ENCODE measurements around the gene CD37.
"Not testable (repeated sequence)": the region's sequence is repeated elsewhere in the genome, so short reads cannot be mapped to it uniquely, and the experiment has no call there.

CD37 gene

DNA sequence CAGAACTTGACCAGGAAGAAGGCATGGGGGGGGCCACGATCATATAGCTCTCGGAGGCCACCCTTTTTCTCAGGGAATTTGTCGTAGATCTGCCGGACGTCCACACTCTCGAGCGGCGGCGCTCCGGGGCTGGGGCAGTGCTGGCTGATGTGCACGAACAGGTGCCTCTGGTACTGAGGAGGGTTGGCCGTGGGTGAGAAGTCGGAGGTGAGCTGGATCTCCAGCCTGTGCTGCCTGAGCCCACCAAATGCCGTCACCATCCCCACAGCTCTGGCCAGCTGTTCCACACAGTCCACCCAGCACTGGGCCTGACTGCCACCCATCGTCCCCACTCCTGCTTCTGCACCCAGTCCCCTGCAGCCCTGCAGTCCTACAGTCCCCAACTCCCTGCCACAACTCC lies 12.0 kb downstream of the CD37 start:
- no peak for DNase-seq (ENCODE audit: low read depth in 2 of 2)

DNA sequence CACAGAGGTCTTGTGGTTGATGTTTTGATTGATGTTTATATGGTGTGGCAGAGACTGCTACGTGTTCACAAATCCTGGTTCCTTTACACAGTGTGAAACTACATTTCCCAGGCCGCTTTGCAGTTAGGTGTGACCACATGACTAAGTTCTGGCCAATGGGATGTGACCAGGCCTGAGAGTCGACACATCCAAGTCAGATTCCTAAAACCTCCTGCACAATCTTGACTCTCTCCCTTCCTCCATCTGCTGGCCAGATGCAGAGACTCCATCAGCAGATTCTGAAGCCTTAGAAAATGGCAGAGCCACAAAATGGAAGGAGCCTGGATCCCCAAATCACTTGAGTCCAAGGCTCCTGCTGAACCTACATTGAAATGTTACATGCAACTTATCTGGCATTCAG lies 12.6 kb downstream of the CD37 start:
- DNase-seq (ENCODE audit: low read depth in 2 of 2) = no peak

DNA sequence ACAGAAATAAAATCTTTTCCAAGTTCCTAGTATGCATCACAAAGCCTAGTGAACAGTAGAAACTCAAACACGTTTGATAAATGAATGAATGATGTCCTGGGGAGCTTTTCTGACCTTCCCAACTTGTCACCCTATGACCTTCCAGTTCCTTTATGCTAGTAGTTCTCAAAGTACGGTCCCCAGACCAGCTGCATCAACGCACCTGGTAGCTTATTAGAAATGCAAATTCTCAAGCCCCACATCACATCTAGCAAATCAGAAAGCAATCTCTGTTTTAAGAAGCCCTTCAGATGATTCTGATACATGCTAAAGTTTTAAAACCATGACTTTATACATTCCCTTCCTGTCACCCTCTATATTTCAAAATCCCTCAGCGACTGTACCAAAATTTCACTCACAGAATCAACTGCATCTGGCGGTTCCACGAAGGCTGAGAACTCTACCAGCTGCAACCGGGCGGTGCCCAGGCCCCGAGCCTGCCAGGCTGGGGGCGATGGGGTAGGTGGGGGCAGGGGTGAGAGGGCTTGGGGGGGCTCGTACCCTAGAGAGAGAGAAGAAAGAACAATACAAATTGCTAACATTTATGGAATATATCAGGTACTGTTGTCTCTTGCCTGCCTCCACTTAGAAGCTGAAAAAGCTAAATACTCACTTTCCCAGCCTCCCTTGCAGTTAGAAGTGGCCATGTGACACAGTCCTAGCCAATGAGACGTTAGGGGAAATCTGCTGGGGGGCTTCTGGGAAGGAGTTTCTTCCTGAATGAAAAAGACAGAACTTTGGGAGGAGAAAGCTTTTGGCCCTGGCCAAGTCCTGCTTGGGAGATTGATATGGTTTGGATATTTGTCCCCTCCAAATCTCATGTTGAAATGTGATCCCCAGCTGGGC lies 13.3 kb downstream of the CD37 start:
- DNase-seq (ENCODE audit: low read depth in 2 of 2) = no peak

DNA sequence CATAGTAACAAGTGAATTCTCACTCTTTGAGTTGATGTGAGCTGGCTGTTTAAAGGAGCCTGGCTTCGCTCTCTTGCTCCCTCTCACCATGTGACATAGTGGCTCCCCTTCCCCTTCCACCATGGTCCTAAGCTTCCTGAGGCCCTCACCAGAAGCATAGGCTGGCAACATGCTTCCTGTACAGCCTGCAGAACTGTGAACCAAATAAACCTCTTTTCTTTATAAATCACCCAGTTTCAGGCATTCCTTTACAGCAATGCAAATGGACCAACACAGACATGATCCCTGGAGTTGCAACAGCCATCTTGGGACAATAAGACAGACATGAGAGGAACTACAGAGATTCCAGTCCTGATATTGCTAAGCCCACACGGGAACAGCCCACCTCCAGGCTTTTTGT lies 14.4 kb downstream of the CD37 start:
- DNase-seq (ENCODE audit: low read depth in 2 of 2) = no peak

DNA sequence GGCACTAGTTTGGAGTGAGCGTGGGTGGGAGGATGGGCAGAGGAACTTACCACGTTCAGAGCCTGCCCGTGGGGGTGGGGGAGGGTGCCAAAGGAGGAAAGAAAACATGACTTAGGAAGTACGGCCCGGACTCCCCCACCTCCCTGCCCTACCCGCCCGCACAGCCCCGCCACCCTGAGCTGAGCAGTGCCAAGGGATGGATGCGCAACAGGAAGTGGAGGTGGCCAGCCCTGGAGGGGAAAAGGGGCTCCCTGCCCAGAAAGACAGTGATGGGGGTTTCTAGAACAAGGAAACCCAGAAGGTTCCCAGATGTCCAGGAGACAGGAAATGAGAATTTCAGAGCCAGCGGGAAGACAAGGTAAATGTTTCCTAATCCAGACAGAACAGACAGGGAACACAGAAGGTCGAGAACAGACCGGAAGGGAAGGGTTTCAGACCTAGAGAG lies 20.7 kb downstream of the CD37 start:
- DNase-seq (ENCODE audit: low read depth in 2 of 2) = no peak

GRCh38 chr19:49356382-49356781 lies 21.2 kb downstream of the CD37 start:
- DNase-seq (ENCODE audit: low read depth in 2 of 2) = no peak

DNA sequence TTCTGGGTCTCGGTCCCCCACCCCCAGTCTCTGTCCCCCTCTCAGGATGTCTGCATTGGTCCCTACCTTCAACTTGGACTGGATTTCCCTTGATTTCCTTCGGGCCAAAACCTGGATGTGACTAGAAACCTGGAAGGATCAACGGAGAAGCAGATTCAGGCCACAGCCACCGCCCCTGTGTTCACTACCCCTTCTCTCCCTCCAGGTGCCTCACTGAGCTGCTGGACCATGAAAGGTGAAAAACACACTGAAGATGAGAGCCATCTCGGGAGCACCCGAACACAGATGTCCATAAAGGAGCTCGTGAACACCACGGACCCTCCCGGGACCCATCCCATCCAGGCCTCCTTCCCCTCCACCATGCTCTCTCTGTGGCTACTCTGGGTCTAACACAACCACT lies 22.0 kb downstream of the CD37 start:
- DNase-seq (ENCODE audit: low read depth in 2 of 2) = no peak

DNA sequence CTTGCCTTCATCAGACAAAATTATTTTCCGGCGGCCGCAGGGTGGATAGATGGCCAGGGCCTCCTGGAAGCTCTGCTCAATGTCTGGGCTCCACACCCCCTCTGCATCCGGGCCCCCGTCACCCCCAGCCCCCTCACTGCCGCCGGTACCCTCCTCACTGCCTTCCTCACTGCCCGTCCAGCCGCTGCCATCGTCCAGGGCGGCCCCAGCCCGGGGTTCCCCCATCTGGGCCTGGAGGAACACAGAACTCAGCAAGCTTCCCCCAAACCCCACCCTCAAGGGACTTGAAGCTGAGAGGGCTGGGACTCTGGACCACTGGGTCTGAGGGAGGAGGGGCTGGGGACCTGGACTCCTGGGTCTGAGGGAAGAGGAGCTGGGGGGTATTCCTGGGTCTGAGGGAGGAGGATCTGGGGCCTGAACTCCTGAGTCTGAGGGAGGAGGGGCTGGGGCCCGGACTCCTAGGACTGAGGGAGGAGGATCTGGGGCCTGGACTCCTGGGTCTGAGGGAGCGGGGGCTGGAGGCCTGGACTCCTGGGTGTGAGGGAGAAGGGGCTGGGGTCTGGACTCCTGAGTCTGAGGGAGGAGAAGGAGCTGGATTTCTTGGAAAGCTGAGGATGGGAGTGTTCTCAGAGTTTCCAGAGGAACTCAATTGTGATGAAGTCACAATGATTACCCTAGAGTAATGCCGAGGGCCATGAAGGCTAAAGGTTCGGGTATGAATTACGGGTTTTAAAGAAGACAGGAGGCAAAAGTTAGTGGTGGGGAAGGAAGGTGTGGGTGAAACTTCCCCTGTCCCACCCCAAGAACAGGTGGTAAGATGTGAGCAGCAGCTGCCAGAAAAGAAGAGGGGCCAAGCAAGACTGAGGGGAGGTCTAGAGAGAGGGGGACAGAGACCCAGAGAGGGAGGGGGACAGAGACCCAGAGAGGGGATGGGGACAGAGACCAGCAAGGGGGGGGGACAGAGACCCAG lies 24.9 kb downstream of the CD37 start:
- no peak for DNase-seq (ENCODE audit: low read depth in 2 of 2)

- DNase-seq (ENCODE audit: low read depth in 2 of 2) = no peak
Observed at GRCh38 chr19:49361438-49362047, 26.3 kb downstream of the CD37 start.

DNA sequence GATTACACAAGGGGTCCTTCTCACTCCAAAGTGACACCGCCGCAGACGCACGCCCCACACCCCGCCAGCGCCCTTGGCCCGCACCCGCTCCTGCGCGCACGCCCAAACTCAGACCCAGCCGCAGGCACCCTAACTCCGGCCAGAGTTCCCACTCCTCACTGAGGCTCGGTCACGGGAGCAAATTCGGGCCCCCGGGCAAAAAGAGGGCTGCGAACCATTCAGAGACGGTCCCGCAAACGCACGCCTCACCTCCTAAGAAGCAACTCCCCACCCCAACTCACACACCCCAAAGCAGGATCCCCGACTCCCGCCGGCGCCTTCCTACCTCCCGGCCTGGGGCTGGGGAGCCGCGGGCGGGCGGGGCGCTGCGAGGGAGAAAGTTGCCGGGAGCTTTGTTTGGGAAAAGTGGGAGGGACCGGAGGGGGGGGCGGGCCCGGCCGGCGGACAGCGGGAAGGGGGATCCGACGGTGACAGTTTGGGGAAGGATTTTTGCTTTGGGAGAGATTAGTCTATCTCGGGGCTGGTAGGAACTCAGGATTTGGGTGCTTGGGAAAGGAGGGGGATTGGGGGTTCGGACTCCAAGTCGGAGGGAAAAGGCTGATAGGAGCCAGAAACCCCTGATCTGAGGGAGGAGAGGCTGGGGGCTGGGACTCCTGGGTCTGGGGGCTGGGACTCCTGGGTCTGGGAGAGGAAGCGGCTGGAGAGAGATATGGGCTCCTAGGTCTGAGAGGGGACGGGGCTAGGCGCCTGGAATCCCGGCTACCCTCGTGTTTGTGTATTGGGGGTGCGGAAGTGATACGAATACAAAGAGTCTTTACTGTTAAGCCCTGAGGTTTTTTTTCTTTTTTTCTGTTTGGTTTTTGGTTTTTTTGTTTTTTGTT lies 27.1 kb downstream of the CD37 start, which contains the start of gene TEAD2:
TSS of gene TEAD2 (minus strand) at position 369 of the 881 bp plus-strand sequence. CDS start 2,341 bp downstream, outside the sequence.
- DNase-seq (ENCODE audit: low read depth in 2 of 2) = no peak

GRCh38 chr19:49362929-49363267 lies 27.7 kb downstream of the CD37 start:
- DNase-seq (ENCODE audit: low read depth in 2 of 2) = no peak

GRCh38 chr19:49363268-49364082 lies 28.3 kb downstream of the CD37 start, which contains the start of gene DKKL1:
DKKL1 (plus strand) TSS chr19:49363877; CDS start chr19:49363999, 122 bp downstream.
- peak; percentile 79 to 84 for DNase-seq (ENCODE audit: low read depth in 2 of 2)

DNA sequence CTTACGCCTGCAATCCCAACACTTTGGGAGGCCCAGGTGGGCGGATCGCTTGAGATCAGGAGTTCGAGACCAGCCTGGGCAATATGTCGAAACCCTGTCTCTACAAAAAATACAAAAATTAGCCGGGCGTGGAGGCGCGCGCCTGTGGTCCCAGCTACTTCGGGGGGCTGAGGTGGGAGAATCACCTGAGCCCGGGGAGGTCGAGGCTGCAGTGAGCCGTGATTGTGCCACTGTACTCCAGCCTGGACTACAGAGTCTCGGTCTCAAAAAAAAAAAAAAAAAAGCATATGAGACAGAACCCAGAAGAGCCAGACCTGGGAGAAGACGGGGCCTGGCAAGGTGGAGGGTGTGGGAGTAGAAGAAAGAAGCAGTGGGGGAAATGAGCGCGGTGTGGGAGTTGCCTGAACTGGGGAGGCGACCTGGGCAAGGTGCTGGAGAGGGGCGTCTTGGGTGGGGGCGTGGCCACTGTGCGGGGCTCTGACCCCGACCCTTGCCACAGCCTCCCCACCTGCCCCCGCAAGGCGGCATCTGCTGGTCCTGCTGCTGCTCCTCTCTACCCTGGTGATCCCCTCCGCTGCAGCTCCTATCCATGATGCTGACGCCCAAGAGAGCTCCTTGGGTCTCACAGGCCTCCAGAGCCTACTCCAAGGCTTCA lies 29.0 kb downstream of the CD37 start:
- DNase-seq (ENCODE audit: low read depth in 2 of 2) = no peak

DNA sequence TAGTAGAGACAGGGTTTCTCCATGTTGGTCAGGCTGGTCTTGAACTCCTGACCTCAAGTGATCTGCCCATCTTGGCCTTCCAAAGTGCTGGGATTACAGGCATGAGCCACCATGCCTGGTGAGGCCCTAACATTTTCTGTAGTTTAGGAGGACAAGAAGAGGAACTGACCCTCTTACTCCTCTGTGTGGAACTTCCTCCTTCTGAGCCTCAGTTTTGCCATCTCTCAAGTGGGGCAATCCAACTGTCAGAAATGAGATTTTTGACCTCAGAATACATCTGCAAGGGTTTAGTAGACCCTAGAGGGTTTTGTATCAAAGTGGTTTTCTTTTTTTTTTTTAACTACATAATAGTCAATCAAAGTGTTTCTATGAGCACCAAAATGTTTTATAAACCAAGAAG lies 30.9 kb downstream of the CD37 start:
- DNase-seq (ENCODE audit: low read depth in 2 of 2) = no peak

DNA sequence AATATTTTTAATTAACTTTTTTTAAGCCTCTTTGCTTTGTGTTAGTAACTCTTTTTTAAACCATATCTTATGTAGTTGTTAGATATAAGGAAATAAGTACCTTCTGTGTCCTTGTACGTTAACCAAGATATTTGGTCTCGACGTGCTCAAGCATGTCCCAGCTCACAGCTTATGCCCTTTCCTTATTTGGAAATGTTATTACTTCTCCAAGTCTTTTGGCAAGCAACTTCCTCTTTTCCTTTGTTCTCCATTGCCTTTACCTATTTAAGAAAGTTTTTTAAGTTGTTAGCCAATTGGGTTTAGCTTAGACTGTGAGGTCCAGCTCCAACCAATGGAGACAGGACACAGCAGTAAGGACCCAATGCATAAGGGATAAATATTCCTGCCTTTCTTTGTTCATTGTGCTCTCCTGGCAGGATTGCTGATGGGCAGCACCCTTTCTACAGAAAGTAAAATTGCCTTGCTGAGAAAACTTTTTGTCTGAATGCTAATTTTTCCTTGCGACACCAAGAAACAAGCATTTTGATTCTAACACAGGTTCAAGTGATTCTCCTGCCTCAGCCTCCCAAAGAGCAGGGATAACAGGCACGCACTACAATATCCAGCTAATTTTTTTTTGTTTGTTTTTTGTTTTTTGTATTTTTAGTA lies 33.6 kb downstream of the CD37 start:
- DNase-seq (ENCODE audit: low read depth in 2 of 2) = no peak

GRCh38 chr19:49371184-49371583 lies 36.0 kb downstream of the CD37 start:
- no peak for DNase-seq (ENCODE audit: low read depth in 2 of 2)

- not testable (repeated sequence) for DNase-seq (ENCODE audit: low read depth in 2 of 2)
Observed at GRCh38 chr19:49373174-49373573, 38.0 kb downstream of the CD37 start.

- DNase-seq (ENCODE audit: low read depth in 2 of 2) = no peak
Observed at GRCh38 chr19:49374665-49375434, 39.6 kb downstream of the CD37 start.

Data from stimulated activated CD4-positive, alpha-beta T cell treated with anti-CD3 and anti-CD28 coated beads, Interleukin-15, amount 100 ng/mL, for 48 hours (primary cell).